Smooth muscle cell (in vitro differentiated cells): ENCODE measurements around the gene ERMN. TPM values are rescaled to one million over a fixed set of nuclear protein-coding genes. Genes with fewer than 3 reads are reported as not detected.
"Not testable (repeated sequence)": the region's sequence is repeated elsewhere in the genome, so short reads cannot be mapped to it uniquely, and the experiment has no call there.

Experiments
- DNase-seq: peaks from one replicate; lab custom pipeline; 2025; ENCODE audit not compliant: unreplicated experiment; lab: John Stamatoyannopoulos, UW
- H2AFZ ChIP-seq: fragments of 200-600 bp; sonication (generic); 2 replicates; pipeline ENCODE4 v1.6.0; 2016; ENCODE audit warnings: antibody characterized with exemption, low read depth, mild to moderate bottlenecking
- H3F3A ChIP-seq: fragments of 200-600 bp; sonication (generic); 2 replicates; pipeline ENCODE4 v1.6.0; 2017; ENCODE audit warnings: antibody characterized with exemption, low read depth
- H3K27ac ChIP-seq: fragments of 200-600 bp; sonication (generic); 2 replicates; pipeline ENCODE4 v1.5.1; 2016; ENCODE audit warnings: low read depth, mild to moderate bottlenecking
- H3K27me3 ChIP-seq: fragments of 200-600 bp; sonication (generic); 2 replicates; pipeline ENCODE4 v1.6.1; 2016; ENCODE audit warnings: low read depth, mild to moderate bottlenecking
- H3K36me3 ChIP-seq: fragments of 200-600 bp; sonication (generic); 2 replicates; pipeline ENCODE4 v1.5.1; 2016; ENCODE audit warnings: low read depth
- H3K4me1 ChIP-seq: fragments of 200-600 bp; sonication (generic); 2 replicates; pipeline ENCODE4 v1.5.1; 2016; ENCODE audit warnings: low read depth
- H3K4me2 ChIP-seq: fragments of 200-600 bp; sonication (generic); 2 replicates; pipeline ENCODE4 v1.6.0; 2016; ENCODE audit warnings: mild to moderate bottlenecking
- H3K4me3 ChIP-seq: fragments of 200-600 bp; sonication (generic); 2 replicates; pipeline ENCODE4 v1.5.1; 2016; ENCODE audit warnings: mild to moderate bottlenecking
- H3K79me2 ChIP-seq: fragments of 200-600 bp; sonication (generic); 2 replicates; pipeline ENCODE4 v1.6.0; 2016; ENCODE audit warnings: low read depth, mild to moderate bottlenecking
- H3K9ac ChIP-seq: fragments of 200-600 bp; sonication (generic); 2 replicates; pipeline ENCODE4 v1.6.0; 2016; ENCODE audit warnings: low read depth
- H3K9me3 ChIP-seq: fragments of 200-600 bp; sonication (generic); replicated peaks from 2 replicates; pipeline ENCODE4 v1.5.1; 2016; ENCODE audit warnings: low read depth
- H4K20me1 ChIP-seq: fragments of 200-600 bp; sonication (generic); 2 replicates; pipeline ENCODE4 v1.6.0; 2016; ENCODE audit warnings: low read depth
- CTCF ChIP-seq: fragments of 200-600 bp; sonication (generic); IDR thresholded peaks from 2 replicates; pipeline ENCODE4 v1.5.1; 2017; ENCODE audit warnings: borderline replicate concordance, mild to moderate bottlenecking, antibody characterized with exemption; ENCODE audit not compliant: insufficient read depth, poor library complexity, severe bottlenecking
- WGBS: methylation state at CpG from one replicate; pipeline ENCODE4 v1.1.7; 2016; ENCODE audit warnings: low lambda C conversion rate; 5-methylcytosine and 5-hydroxymethylcytosine counted together
- polyA plus RNA-seq: library from polyadenylated mRNA; unstranded; fragments of >200 nt; fragmentation: Nextera tagmentation; extraction: Ambion mirVana; gene quantifications from 2 replicates; pipeline ENCODE4 v1.2.1, GENCODE V29; 2016
- total RNA-seq: library from RNA; depleted of rRNA; stranded (reverse); fragments of >200 nt; gene quantifications from 2 replicates; pipeline ENCODE4 v1.2.3, GENCODE V29; 2014

ERMN gene
- not detected in 2 replicates for total RNA-seq
- not detected in 2 replicates for polyA plus RNA-seq

- Histone ChIP-seq H3K36me3 (no peaks in the 10 kb centered on the region), H3F3A (no peaks in the 10 kb centered on the region), H3K4me2 (no peak within 1 kb of the TSS), H3K9ac (no peak within 1 kb of the TSS), H3K27me3 (peaks cover 4% of the 10 kb centered on the region), H3K4me3 (no peak within 1 kb of the TSS), H4K20me1 (no peaks in the 10 kb centered on the region), H3K27ac (no peak within 1 kb of the TSS), H3K4me1 (peaks cover 37% of the 10 kb centered on the region), H3K9me3 (no peaks in the 10 kb centered on the region), H2AFZ (no peak within 1 kb of the TSS), H3K79me2 (no peaks in the 10 kb centered on the region)
- DNase-seq = no peak
- TF ChIP-seq CTCF = no peak
Observed at GRCh38 chr2:157325786-157326185, at the start of gene ERMN. ERMN (minus strand) TSS chr2:157325824; CDS start chr2:157325642, 182 bp downstream.

- no peaks in the 10 kb centered on the region for H3K27me3 ChIP-seq
- no peaks in the 10 kb centered on the region for H3K9me3 ChIP-seq
- no peak for TF ChIP-seq CTCF
- H3K79me2 ChIP-seq = no peaks in the 10 kb centered on the region
- H3F3A ChIP-seq = no peaks in the 10 kb centered on the region
- H3K36me3 ChIP-seq = no peaks in the 10 kb centered on the region
- H3K27ac ChIP-seq = no peak overlapping the region
- DNase-seq = no peak
- no peak overlapping the region for H3K4me2 ChIP-seq
- H2AFZ ChIP-seq = no peak overlapping the region
- H3K9ac ChIP-seq = no peak overlapping the region
- H4K20me1 ChIP-seq = no peaks in the 10 kb centered on the region
- H3K4me3 ChIP-seq = no peak overlapping the region
- no peaks in the 10 kb centered on the region for H3K4me1 ChIP-seq
- WGBS = 85% methylated on average over 1 of the region's 1 CpG
Observed at GRCh38 chr2:157375384-157375783, 49.8 kb upstream of the ERMN start.

- H3K79me2 ChIP-seq, H3F3A ChIP-seq, H3K27me3 ChIP-seq, DNase-seq, H3K27ac ChIP-seq, H3K36me3 ChIP-seq, H3K4me2 ChIP-seq, H4K20me1 ChIP-seq, H2AFZ ChIP-seq, H3K4me1 ChIP-seq, H3K9me3 ChIP-seq, H3K4me3 ChIP-seq, H3K9ac ChIP-seq: not testable (repeated sequence)
- WGBS = 97% methylated on average over 12 of the region's 25 CpGs
Observed at GRCh38 chr2:157368508-157368907, 42.9 kb upstream of the ERMN start.

- no peak for DNase-seq
- no peaks in the 10 kb centered on the region for H3K79me2 ChIP-seq
- 63% methylated on average over 1 of the region's 1 CpG for WGBS
- H3K27me3 ChIP-seq = no peaks in the 10 kb centered on the region
- no peaks in the 10 kb centered on the region for H4K20me1 ChIP-seq
- no peak overlapping the region for H3K27ac ChIP-seq
- no peak overlapping the region for H3K4me3 ChIP-seq
- TF ChIP-seq CTCF = no peak
- no peak overlapping the region for H2AFZ ChIP-seq
- no peaks in the 10 kb centered on the region for H3K4me1 ChIP-seq
- no peaks in the 10 kb centered on the region for H3K36me3 ChIP-seq
- no peak overlapping the region for H3K9ac ChIP-seq
- H3K9me3 ChIP-seq = no peaks in the 10 kb centered on the region
- no peaks in the 10 kb centered on the region for H3F3A ChIP-seq
- H3K4me2 ChIP-seq = no peak overlapping the region
Observed at GRCh38 chr2:157367704-157368103, 42.1 kb upstream of the ERMN start.
